Calu3 (cell line): ENCODE measurements around the gene EREG. TPM values are rescaled to one million over a fixed set of nuclear protein-coding genes. Genes with fewer than 3 reads are reported as not detected.
A peak's percentile ranks its signal among the peaks of the same experiment; 100 is the strongest.

ENCODE experiments used
- Bru-seq: library from RNA; stranded (reverse); fragments of 400-500 nt; gene quantifications from one replicate; lab custom pipeline; 2021; lab: Mats Ljungman, UMichigan
- BruChase-seq, 2 experiments: library from RNA; stranded (reverse); fragments of 400-500 nt; gene quantifications; one replicate each; lab custom pipeline; 2021; lab: Mats Ljungman, UMichigan
- BruUV-seq: library from RNA; stranded (reverse); fragments of 400-500 nt; replicated peaks from 2 replicates; lab custom pipeline; 2021; lab: Mats Ljungman, UMichigan
- CTCF ChIA-PET: fragments of 300-600 bp; sonication (Branson Sonifier 250); formaldehyde crosslinking; loops from one replicate; lab custom pipeline; 2022; ENCODE audit warnings: antibody characterized with exemption; lab: Charles Lee
- DNase-seq: peaks from one replicate; pipeline ENCODE4 v3.0.0; 2022
- H3K27ac Mint-ChIP-seq: one replicate; pipeline ENCODE4 v1.8.0; 2022; ENCODE audit warnings: mixed read lengths; ENCODE audit not compliant: unreplicated experiment
- H3K27me3 Mint-ChIP-seq: one replicate; pipeline ENCODE4 v1.8.0; 2022; ENCODE audit warnings: mixed read lengths; ENCODE audit not compliant: unreplicated experiment
- H3K36me3 Mint-ChIP-seq: one replicate; pipeline ENCODE4 v1.8.0; 2022; ENCODE audit warnings: mild to moderate bottlenecking, moderate library complexity, mixed read lengths; ENCODE audit not compliant: insufficient read depth, unreplicated experiment
- H3K4me1 Mint-ChIP-seq: one replicate; pipeline ENCODE4 v1.8.0; 2022; ENCODE audit warnings: mild to moderate bottlenecking, low read depth, mixed read lengths; ENCODE audit not compliant: unreplicated experiment
- H3K4me3 Mint-ChIP-seq: one replicate; pipeline ENCODE4 v1.8.0; 2022; ENCODE audit warnings: mild to moderate bottlenecking, low read depth, moderate library complexity, mixed read lengths; ENCODE audit not compliant: unreplicated experiment
- H3K9me3 Mint-ChIP-seq: one replicate; pipeline ENCODE4 v1.8.0; 2022; ENCODE audit warnings: low read depth, mixed read lengths; ENCODE audit not compliant: unreplicated experiment
- CTCF ChIP-seq: fragments of 200-600 bp; IDR thresholded peaks from one replicate; pipeline ENCODE4 v1.8.0; 2022; ENCODE audit warnings: antibody characterized with exemption; ENCODE audit not compliant: unreplicated experiment
- intact Hi-C: fragments of 100-400 bp; cut with micrococcal nuclease; formaldehyde crosslinking; loops from one replicate; pipeline ENCODE4 v1.10.0; 2022; ENCODE audit not compliant: unreplicated experiment
- long read RNA-seq: library from polyadenylated mRNA; stranded (forward); transcript quantifications from one replicate; pipeline ENCODE4 v2.0.0, GENCODE V29; 2022
- total RNA-seq: library from RNA; stranded (reverse); gene quantifications from 2 replicates; pipeline ENCODE4 v1.2.3, GENCODE V29; 2022

Gene EREG
- total RNA-seq (413 and 422 TPM in 2 replicates), Bru-seq, nascent RNA (percentile 100 among the genes with signal in this experiment), BruChase-seq, experiment 1, labeled RNA remaining after a 6-hour chase (percentile 100 among the genes with signal in this experiment), BruChase-seq, experiment 2, labeled RNA remaining after a 2-hour chase (percentile 100 among the genes with signal in this experiment)
- long read RNA-seq, full-length matches to known transcripts: 156 of 225 reads
- long read RNA-seq, partial matches to known transcripts: 5 of 225 reads
- long read RNA-seq, other reads (novel, unspliced or antisense): 64 of 225 reads

DNA sequence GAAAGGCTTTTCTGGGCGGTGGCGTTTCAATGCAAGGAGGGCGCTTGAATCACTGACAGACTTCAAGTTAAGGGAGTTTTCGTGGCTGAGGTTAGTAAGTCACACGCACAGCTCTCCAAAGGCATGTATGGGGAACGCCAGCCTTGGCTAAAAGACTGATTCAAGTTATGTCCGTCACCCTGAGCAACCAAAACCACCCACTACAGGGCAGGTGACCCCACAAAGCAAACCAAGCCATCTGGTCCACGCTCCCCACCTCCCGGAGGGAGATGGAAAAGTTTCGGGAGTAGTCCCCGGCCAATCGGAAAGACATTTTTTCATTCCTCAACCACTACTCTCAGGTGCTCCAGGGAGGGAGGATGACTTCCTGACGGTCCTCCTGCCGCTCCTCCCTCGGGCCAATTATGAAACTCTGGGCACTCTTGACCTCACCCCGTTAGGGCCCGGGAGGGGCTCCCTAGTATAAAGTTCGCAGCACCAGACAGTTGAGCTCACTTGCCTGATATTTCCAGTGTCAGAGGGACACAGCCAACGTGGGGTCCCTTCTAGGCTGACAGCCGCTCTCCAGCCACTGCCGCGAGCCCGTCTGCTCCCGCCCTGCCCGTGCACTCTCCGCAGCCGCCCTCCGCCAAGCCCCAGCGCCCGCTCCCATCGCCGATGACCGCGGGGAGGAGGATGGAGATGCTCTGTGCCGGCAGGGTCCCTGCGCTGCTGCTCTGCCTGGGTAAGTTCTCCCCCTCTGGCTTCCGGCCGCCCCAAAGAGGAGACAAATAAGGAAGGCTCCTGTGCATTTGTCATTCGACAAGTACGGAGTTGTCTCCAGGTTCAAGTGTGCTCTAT, at the start of gene EREG:
Gene EREG, plus strand, starts transcription at position 494 of the 840 bp plus-strand sequence. Its CDS starts 164 bp downstream, at position 658.
- H3K36me3 Mint-ChIP-seq: peaks cover 76% of the 10 kb centered on the region
- H3K27me3 Mint-ChIP-seq: no peaks in the 10 kb centered on the region
- peak; percentile 92 for DNase-seq
- no TSS peak for BruUV-seq
- peaks cover 10% of the 10 kb centered on the region for H3K4me1 Mint-ChIP-seq
- CTCF ChIA-PET: interaction anchor here (0.5 to 1.4 kb wide), 5 partner anchors 12 to 410 kb away, joined by 3 to 5 read pairs (median 3); no protein-coding TSS in a partner anchor
- peak within 1 kb of the TSS; percentile 76 for H3K4me3 Mint-ChIP-seq
- intact Hi-C loops: no loop called here
- TF ChIP-seq CTCF: no peak
- H3K9me3 Mint-ChIP-seq: no peaks in the 10 kb centered on the region
- peak within 1 kb of the TSS; percentile 95 for H3K27ac Mint-ChIP-seq

DNA sequence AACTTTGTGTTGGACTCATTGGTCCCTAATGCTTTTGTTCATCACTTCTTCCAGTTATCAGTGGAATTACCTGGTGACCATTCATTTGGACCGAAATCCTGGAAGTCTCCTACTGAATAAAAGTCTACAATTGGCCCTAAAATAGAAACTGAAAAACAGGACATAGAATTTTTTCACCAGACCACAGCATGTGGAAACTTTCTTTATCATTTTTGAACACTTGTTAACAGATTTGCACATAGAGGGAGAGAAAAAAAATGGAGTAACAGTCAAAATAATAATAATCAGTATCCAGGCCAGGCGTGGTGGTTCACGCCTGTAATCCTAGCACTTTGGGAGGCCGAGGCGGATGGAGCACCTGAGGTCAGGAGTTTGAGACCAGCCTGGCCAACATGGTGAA, 49.6 kb upstream of the EREG start:
- Mint-ChIP-seq H3K27me3 (no peaks in the 10 kb centered on the region), H3K9me3 (no peaks in the 10 kb centered on the region), H3K4me3 (no peak overlapping the region), H3K4me1 (peaks cover 4% of the 10 kb centered on the region), H3K36me3 (peaks cover 1% of the 10 kb centered on the region), H3K27ac (no peak overlapping the region)
- no peak for DNase-seq
- CTCF ChIA-PET: no interaction called here
- no peak for TF ChIP-seq CTCF
- no TSS peak for BruUV-seq
- intact Hi-C loops: no loop called here

GRCh38 chr4:74316397-74316796, 48.5 kb upstream of the EREG start:
- Mint-ChIP-seq H3K27me3 (no peaks in the 10 kb centered on the region), H3K27ac (no peak overlapping the region), H3K36me3 (peaks cover 5% of the 10 kb centered on the region), H3K9me3 (no peaks in the 10 kb centered on the region), H3K4me1 (peaks cover 14% of the 10 kb centered on the region), H3K4me3 (no peak overlapping the region)
- TF ChIP-seq CTCF: no peak
- no TSS peak for BruUV-seq
- CTCF ChIA-PET: interaction anchor here (0.6 to 0.9 kb wide), 3 partner anchors 127 to 355 kb away, joined by 3 read pairs; no protein-coding TSS in a partner anchor
- DNase-seq: no peak
- intact Hi-C loops: no loop called here

DNA sequence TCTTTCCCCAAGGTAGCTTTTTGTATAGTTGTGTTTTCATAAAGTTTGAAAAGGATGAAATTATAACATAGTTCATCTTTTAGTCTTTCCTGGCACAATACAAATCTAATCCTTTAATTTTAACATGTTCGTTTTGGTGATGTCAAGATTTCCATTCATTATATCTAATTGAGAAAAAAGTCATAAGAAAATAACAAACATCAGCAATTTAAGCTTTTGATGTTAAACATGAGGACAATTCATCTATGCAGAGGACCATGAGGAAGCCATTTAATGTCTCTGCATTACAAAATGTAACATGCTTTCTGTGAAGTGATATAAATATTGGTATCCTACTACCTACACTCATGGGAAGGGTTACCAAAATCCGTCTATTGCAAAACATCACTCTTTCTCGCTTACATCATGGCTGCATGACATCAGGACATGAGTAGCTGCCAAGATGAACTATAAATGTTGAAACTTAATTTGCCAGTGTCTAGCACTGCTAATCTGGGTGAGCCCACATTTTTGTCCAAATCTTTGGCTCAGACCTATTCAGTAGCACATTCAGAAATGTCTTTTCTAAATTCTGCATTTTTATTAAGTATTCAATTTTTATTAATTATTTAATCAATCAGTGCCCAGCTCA, 47.2 kb upstream of the EREG start:
- no peak for DNase-seq
- no peak overlapping the region for H3K4me3 Mint-ChIP-seq
- intact Hi-C loops: no loop called here
- H3K27ac Mint-ChIP-seq: no peak overlapping the region
- H3K4me1 Mint-ChIP-seq: peaks cover 15% of the 10 kb centered on the region
- CTCF ChIA-PET: no interaction called here
- TF ChIP-seq CTCF: no peak
- H3K36me3 Mint-ChIP-seq: peaks cover 5% of the 10 kb centered on the region
- BruUV-seq: no TSS peak
- H3K27me3 Mint-ChIP-seq: no peaks in the 10 kb centered on the region
- H3K9me3 Mint-ChIP-seq: no peaks in the 10 kb centered on the region
